ENCODE data around the gene FBXL16.

Gene FBXL16

GRCh38 chr16:740459-740763, 34.8 kb upstream of the FBXL16 start:
- H3K4me3 ChIP-seq (ENCODE audit: low read length), result peak overlapping the region; percentile 80
- DNase-seq (ENCODE audit: low read depth), result no peak
- no peak for TF ChIP-seq CTCF (conservative IDR thresholded peaks at IDR 0.05; ENCODE audit: low read depth, low read length)

- H3K4me3 ChIP-seq (ENCODE audit: low read length), result peak overlapping the region; percentile 80
- no peak for TF ChIP-seq CTCF (conservative IDR thresholded peaks at IDR 0.05; ENCODE audit: low read depth, low read length)
- DNase-seq (ENCODE audit: low read depth), result no peak
Measured at GRCh38 chr16:739560-740458, 34.2 kb upstream of the FBXL16 start.

GRCh38 chr16:736936-737481, 31.4 kb upstream of the FBXL16 start:
- no peak for TF ChIP-seq CTCF (conservative IDR thresholded peaks at IDR 0.05; ENCODE audit: low read depth, low read length)
- no peak for DNase-seq (ENCODE audit: low read depth)
- no peak overlapping the region for H3K4me3 ChIP-seq (ENCODE audit: low read length)

- no peak overlapping the region for H3K4me3 ChIP-seq (ENCODE audit: low read length)
- no peak for TF ChIP-seq CTCF (conservative IDR thresholded peaks at IDR 0.05; ENCODE audit: low read depth, low read length)
- DNase-seq (ENCODE audit: low read depth), result no peak
Measured at GRCh38 chr16:735982-736453, 30.4 kb upstream of the FBXL16 start.

- H3K4me3 ChIP-seq (ENCODE audit: low read length), result no peak overlapping the region
- TF ChIP-seq CTCF (conservative IDR thresholded peaks at IDR 0.05; ENCODE audit: low read depth, low read length), result no peak
Measured at GRCh38 chr16:734981-735881, 29.6 kb upstream of the FBXL16 start.

GRCh38 chr16:734208-734980, 28.8 kb upstream of the FBXL16 start:
- no peak for DNase-seq (ENCODE audit: low read depth)
- no peak overlapping the region for H3K4me3 ChIP-seq (ENCODE audit: low read length)
- TF ChIP-seq CTCF (conservative IDR thresholded peaks at IDR 0.05; ENCODE audit: low read depth, low read length), result no peak

More at GRCh38 chr16:734981-735881, 29.6 kb upstream of the FBXL16 start:
- DNase-seq (ENCODE audit: low read depth), result no peak
